Renal pelvis (tissue), 4 donors: ENCODE results near the gene ZNF277. TPM values are rescaled to one million over a fixed set of nuclear protein-coding genes. Genes with fewer than 3 reads are reported as not detected.

Experiments used
- DNase-seq: peaks from one replicate; pipeline ENCODE4 v3.0.0-alpha.2; 2013
- polyA plus RNA-seq, 3 donors: library from polyadenylated mRNA; unstranded; fragments of 120-200 nt; gene quantifications; one replicate each; pipeline ENCODE4 v1.2.1, GENCODE V29; 2013; ENCODE audit not compliant: insufficient read length in 3 of 3

The ZNF277 gene
- polyA plus RNA-seq, 3 donors, result 33.3 to 38.9 (median 38.3) TPM

DNA sequence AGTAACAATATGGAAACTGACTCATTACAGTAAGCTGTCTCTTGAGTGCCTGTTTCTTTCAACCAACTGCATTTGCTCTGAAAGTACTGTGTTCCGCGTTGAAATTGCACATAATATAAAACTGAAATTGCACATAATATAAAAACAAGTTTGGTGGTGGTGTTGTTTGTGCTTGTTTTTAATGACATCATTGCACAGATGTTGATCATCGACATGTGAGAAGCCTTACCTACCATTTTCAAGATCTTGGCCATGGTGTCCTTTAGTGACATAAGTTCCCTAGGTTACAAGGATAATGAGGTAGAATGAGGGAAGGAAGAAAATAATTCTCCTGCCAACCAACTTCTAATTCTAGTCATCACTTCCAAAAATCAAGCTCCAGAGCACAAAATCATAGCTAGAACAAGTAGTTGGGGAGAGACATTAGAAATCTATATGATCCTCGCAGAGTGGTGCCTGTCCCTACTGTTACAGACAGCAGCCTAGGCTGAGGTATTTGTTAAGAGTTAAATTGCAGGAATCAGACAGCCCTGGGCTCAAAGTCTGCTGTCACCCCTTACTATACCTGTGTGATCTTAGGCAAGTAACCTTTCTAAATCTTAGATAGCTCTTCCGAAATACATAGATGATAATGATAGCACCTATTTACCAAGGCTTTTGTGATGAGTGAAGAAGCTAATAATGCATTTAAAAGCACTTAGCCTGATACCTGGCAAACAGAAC lies 29.6 kb upstream of the ZNF277 start:
- DNase-seq, result no peak

GRCh38 chr7:112180223-112180622 lies 26.3 kb upstream of the ZNF277 start:
- DNase-seq, result no peak

DNA sequence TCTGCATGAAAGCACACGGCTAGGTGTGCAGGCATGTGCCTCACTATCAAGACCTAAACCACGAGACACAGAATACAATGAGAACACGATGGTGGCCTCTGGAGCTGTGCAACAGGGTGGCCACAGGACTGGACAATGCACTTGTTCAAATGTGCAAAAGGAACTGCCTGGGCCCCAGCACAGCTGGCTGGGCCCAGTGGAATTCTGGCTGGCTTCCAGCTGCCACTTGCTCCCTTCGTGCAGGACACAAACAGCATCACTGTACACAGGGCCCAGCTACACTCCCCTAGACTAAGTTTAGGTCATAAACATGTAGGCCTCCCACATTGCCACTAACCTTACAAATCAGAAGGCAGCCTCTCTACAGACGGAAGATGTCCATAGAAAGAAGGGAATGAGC lies 23.7 kb upstream of the ZNF277 start:
- no peak for DNase-seq

GRCh38 chr7:112183266-112183665 lies 23.2 kb upstream of the ZNF277 start:
- DNase-seq, result no peak

- no peak for DNase-seq
These were observed 22.0 kb upstream of the ZNF277 start for GRCh38 chr7:112184455-112184854.

GRCh38 chr7:112185005-112185834 lies 21.3 kb upstream of the ZNF277 start:
- DNase-seq, result no peak

DNA sequence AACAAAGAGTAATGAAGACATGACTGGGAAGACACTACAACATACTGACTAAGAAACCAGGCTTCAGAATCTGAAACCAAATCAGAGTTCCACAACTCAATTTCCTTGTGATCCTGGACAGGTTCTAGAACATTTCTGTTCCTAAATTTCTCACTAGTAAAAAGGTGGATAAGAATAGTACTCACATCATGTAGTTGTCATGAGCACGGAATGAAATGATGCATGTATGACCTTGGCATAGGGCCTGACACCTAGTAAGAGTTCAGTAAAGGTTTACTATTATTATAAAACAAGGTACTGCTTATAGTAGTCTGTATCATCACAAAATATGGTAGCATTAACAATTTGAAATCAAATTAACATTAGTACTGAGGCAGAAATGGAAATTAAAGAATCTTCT lies 20.2 kb upstream of the ZNF277 start:
- no peak for DNase-seq

GRCh38 chr7:112188257-112188656 lies 18.2 kb upstream of the ZNF277 start:
- DNase-seq, result no peak

GRCh38 chr7:112189691-112190090 lies 16.8 kb upstream of the ZNF277 start:
- no peak for DNase-seq

GRCh38 chr7:112190120-112190519 lies 16.4 kb upstream of the ZNF277 start:
- DNase-seq, result no peak

GRCh38 chr7:112192236-112193154 lies 14.0 kb upstream of the ZNF277 start:
- no peak for DNase-seq

- no peak for DNase-seq
These were observed 12.5 kb upstream of the ZNF277 start for GRCh38 chr7:112193915-112194502.

DNA sequence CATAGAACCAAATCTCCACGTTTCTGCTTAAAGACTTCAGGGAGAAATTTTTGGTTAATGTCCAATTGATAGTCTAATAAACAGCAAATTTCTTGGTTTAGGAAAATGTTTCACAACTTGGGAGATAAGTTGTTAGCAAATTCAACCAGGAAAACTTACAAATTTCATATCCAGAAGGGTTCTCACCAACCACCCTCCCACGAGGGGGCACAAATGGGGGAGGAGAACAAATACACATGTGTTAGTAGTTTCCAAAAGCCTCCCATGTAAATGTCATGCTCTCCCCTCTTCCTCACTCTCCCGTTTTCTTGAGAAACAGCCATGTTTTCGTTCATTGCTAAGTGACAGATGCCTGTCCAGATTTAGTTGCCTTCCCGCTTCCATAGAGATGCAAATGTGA lies 10.8 kb upstream of the ZNF277 start:
- DNase-seq, result no peak

DNA sequence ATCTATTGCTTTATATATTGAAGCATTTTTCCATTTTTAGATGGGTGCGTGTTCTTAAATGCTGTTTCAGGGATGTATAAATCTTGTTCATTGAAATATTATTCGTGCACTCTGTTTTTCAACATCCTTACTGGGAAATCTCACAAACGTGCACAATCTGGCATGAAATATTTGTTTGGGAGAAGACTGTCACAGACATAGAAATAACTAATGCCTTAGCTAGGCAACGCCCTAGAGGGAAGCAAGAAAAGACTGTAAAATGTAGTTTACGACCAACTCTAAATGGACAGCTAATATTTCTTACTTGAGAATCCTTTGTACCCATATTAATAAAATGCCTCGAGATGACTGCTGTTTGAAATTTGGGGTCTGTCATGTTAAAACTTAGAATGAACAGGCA lies 9.2 kb upstream of the ZNF277 start:
- DNase-seq, result no peak

- DNase-seq, result no peak
These were observed 7.3 kb upstream of the ZNF277 start for GRCh38 chr7:112199035-112199655.

DNA sequence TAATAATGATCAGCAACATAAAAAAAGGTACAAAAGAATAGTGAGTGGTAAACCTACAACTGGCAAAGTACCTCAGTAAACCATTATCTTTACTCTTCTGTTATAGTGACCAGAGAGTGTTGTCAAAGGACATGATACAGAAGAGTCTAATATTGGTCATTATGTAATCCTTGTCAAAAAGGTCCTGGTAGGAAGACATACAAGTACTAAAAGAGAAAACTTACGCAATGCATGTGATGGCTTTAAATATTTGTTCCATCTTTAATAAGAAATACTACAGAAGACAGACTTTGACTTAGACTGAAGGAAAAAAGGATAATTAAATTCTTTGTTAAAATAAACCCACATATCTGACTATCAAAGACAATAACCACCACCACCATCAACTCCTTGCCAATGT lies 6.8 kb upstream of the ZNF277 start:
- DNase-seq, result no peak

DNA sequence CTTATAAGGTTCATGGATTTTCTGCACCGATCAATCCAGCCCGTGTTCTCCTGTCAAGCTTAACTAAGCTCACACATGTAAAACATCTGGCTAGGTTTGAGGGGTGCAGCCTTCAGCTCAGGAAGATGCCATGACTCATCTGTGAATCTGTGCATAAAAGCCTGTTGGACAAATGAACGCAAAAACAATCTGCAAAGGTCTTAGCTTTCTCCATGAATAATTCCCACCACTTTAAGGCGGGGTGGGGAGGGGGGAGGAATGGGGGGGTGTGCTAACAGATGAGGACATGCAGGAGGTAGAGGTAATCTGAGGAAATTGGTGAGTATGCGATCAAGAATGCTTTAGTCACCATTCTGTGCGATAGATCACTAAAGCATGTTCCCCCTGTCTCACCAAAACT lies 5.1 kb upstream of the ZNF277 start:
- no peak for DNase-seq

DNA sequence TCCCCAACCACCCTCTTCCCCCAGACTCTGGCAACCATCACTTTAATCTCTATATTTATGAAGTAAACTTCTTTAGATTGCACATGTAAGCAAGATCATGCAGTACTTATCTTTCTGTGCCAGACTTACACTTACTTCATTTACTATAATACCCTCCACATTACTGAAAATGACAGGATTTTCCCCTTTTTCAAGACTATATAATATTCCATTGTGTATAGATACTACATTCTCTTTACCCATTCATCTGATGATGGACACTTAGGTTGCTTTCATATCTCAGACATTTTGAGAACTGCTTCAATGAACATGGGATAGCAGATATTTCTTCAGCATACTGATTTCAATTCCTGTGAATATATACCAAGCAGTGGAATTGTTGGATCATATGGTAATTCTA lies 4.7 kb upstream of the ZNF277 start:
- DNase-seq, result no peak

- DNase-seq, result no peak
These were observed 3.7 kb upstream of the ZNF277 start for GRCh38 chr7:112202816-112203215.

GRCh38 chr7:112203365-112203739 lies 3.1 kb upstream of the ZNF277 start:
- no peak for DNase-seq

- DNase-seq, result no peak
These were observed 1.8 kb upstream of the ZNF277 start for GRCh38 chr7:112204499-112205342.
